HEK293T (cell line): ENCODE measurements around the gene SAMD10.
A peak's percentile ranks its signal among the peaks of the same experiment; 100 is the strongest.
"Not testable (repeated sequence)": the region's sequence is repeated elsewhere in the genome, so short reads cannot be mapped to it uniquely, and the experiment has no call there.

ENCODE experiments used
- CTCF ChIA-PET: fragments of 350-600 bp; formaldehyde crosslinking; extraction: SDS; loops from one replicate; lab custom pipeline; 2021; ENCODE audit warnings: antibody characterized with exemption, inconsistent platforms; lab: Yijun Ruan, JAX
- POLR2A ChIA-PET: fragments of 350-600 bp; formaldehyde crosslinking; extraction: SDS; loops from one replicate; lab custom pipeline; 2020; ENCODE audit warnings: antibody characterized with exemption, inconsistent platforms; lab: Yijun Ruan, JAX
- DNase-seq: peaks from one replicate; pipeline ENCODE4 v3.0.0; 2012; ENCODE audit warnings: mixed read lengths; ENCODE audit errors: extremely low spot score
- ARNT ChIP-seq: fragments of 450-650 bp; IDR thresholded peaks from 2 replicates; pipeline ENCODE4 v1.6.1; 2017; ENCODE audit warnings: mild to moderate bottlenecking
- BHLHE40 ChIP-seq: fragments of 450-650 bp; IDR thresholded peaks from 2 replicates; pipeline ENCODE4 v1.6.1; 2016; ENCODE audit warnings: mild to moderate bottlenecking, moderate library complexity, borderline replicate concordance
- CTBP1 ChIP-seq: fragments of 450-650 bp; IDR thresholded peaks from 2 replicates; pipeline ENCODE4 v1.6.1; 2016; ENCODE audit warnings: borderline replicate concordance
- ELF4 ChIP-seq: fragments of 450-650 bp; IDR thresholded peaks from 2 replicates; pipeline ENCODE4 v1.6.1; 2017; ENCODE audit warnings: antibody characterized with exemption
- FOXA1 ChIP-seq: fragments of 450-650 bp; IDR thresholded peaks from 2 replicates; pipeline ENCODE4 v1.6.1; 2016; ENCODE audit warnings: mild to moderate bottlenecking
- FOXK2 ChIP-seq: fragments of 450-650 bp; IDR thresholded peaks from 2 replicates; pipeline ENCODE4 v1.6.1; 2016; ENCODE audit warnings: mild to moderate bottlenecking
- FOXM1 ChIP-seq: fragments of 450-650 bp; IDR thresholded peaks from 2 replicates; pipeline ENCODE4 v1.6.1; 2017; ENCODE audit warnings: mild to moderate bottlenecking, borderline replicate concordance
- HDGF ChIP-seq: fragments of 450-650 bp; IDR thresholded peaks from 2 replicates; pipeline ENCODE4 v1.6.1; 2017; ENCODE audit warnings: antibody characterized with exemption, borderline replicate concordance
- L3MBTL2 ChIP-seq: fragments of 450-650 bp; conservative IDR thresholded peaks from 2 replicates; pipeline ENCODE4 v1.6.1; 2016; ENCODE audit warnings: mild to moderate bottlenecking
- LEF1 ChIP-seq: fragments of 450-650 bp; IDR thresholded peaks from 2 replicates; pipeline ENCODE4 v1.6.1; 2017; ENCODE audit warnings: mild to moderate bottlenecking, borderline replicate concordance
- NFRKB ChIP-seq: fragments of 450-650 bp; IDR thresholded peaks from 2 replicates; pipeline ENCODE4 v1.6.1; 2016; ENCODE audit warnings: mild to moderate bottlenecking, moderate library complexity
- PKNOX1 ChIP-seq: fragments of 450-650 bp; IDR thresholded peaks from 2 replicates; pipeline ENCODE4 v1.6.1; 2016
- SUZ12 ChIP-seq: fragments of 450-650 bp; IDR thresholded peaks from 2 replicates; pipeline ENCODE4 v1.6.1; 2016; ENCODE audit warnings: mild to moderate bottlenecking
- ZNF384 ChIP-seq: fragments of 450-650 bp; IDR thresholded peaks from 2 replicates; pipeline ENCODE4 v1.6.1; 2016

SAMD10 gene

GRCh38 chr20:63978319-63979228, 868 bp downstream of the SAMD10 start:
- ChIA-PET CTCF (interaction anchor here (2.1 kb wide), 1 partner anchor 141 kb away, joined by 5 read pairs; no protein-coding TSS in a partner anchor), POLR2A (interaction anchor here (1.1 to 2.3 kb wide), 4 partner anchors 12 to 458 kb away, joined by 3 to 11 read pairs (median 6); partner anchors contain the start of genes PPDPF, TPD52L2 and UCKL1)
- DNase-seq, result peak; percentile 48
- TF ChIP-seq L3MBTL2 (peak; percentile 47), ELF4 (no peak), ARNT (no peak)

GRCh38 chr20:63977739-63978276, 1.6 kb downstream of the SAMD10 start:
- ChIA-PET POLR2A (interaction anchor here (0.9 to 1.5 kb wide), 3 partner anchors 22 to 113 kb away, joined by 4 to 6 read pairs (median 5); partner anchors contain the start of genes TCEA2, TPD52L2 and UCKL1), CTCF (interaction anchor here (0.6 kb wide), 1 partner anchor 69 kb away, joined by 4 read pairs; no protein-coding TSS in a partner anchor)
- no peak for TF ChIP-seq ZNF384
- TF ChIP-seq LEF1, result no peak
- TF ChIP-seq FOXM1, result no peak
- TF ChIP-seq L3MBTL2, result no peak
- TF ChIP-seq ARNT, result no peak
- TF ChIP-seq CTBP1, result no peak
- no peak for TF ChIP-seq ELF4
- no peak for TF ChIP-seq FOXK2
- no peak for TF ChIP-seq SUZ12
- TF ChIP-seq NFRKB, result no peak
- TF ChIP-seq BHLHE40, result no peak
- DNase-seq, result no peak

- CTCF ChIA-PET, result interaction anchor here (0.6 kb wide), 1 partner anchor 68 kb away, joined by 4 read pairs; no protein-coding TSS in a partner anchor
- POLR2A ChIA-PET, result interaction anchor here (0.9 to 1.5 kb wide), 3 partner anchors 21 to 112 kb away, joined by 4 to 6 read pairs (median 5); partner anchors contain the start of genes TCEA2, TPD52L2 and UCKL1
- no peak for DNase-seq
- TF ChIP-seq PKNOX1 (no peak), ZNF384 (no peak), SUZ12 (no peak), NFRKB (no peak), L3MBTL2 (no peak), ELF4 (no peak), LEF1 (no peak), HDGF (no peak), CTBP1 (no peak), ARNT (no peak)
Measured at GRCh38 chr20:63976980-63977738, 2.3 kb downstream of the SAMD10 start.

GRCh38 chr20:63976511-63976910, 2.9 kb downstream of the SAMD10 start:
- CTCF ChIA-PET, POLR2A ChIA-PET, DNase-seq: not testable (repeated sequence)

- no peak for TF ChIP-seq PKNOX1
- ChIA-PET POLR2A (interaction anchor here (0.7 to 1.4 kb wide), 2 partner anchors 88 kb away, joined by 3 read pairs; partner anchors contain the start of gene TCEA2), CTCF (interaction anchor here (0.5 to 1.3 kb wide), 5 partner anchors 16 to 437 kb away, joined by 3 to 4 read pairs (median 3); no protein-coding TSS in a partner anchor)
- DNase-seq, result no peak
Measured at GRCh38 chr20:63974402-63975200, 4.8 kb downstream of the SAMD10 start.

GRCh38 chr20:63973636-63974401, 5.6 kb downstream of the SAMD10 start:
- peak; percentile 88 for DNase-seq
- no peak for TF ChIP-seq FOXA1
- peak; percentile 95 for TF ChIP-seq ARNT
- POLR2A ChIA-PET, result interaction anchor here (0.7 to 1.4 kb wide), 4 partner anchors 15 to 109 kb away, joined by 3 to 4 read pairs (median 3); partner anchors contain the start of genes TCEA2, TPD52L2 and UCKL1
- CTCF ChIA-PET, result interaction anchor here (0.5 to 1.3 kb wide), 7 partner anchors 15 to 436 kb away, joined by 3 to 4 read pairs (median 3); no protein-coding TSS in a partner anchor
